Gastrocnemius medialis (tissue), 4 donors: Measurements from ENCODE around the gene MTM1. TPM values are rescaled to one million over a fixed set of nuclear protein-coding genes. Genes with fewer than 3 reads are reported as not detected.
A peak's percentile ranks its signal among the peaks of the same experiment; 100 is the strongest.

Source experiments
- ATAC-seq, 2 donors: fragments of 150-250 bp; one replicate each; pipeline ENCODE4 v1.9.1; 2016
- DNase-seq, 2 donors: peaks; one replicate each; pipeline ENCODE4 v3.0.0-alpha.2; 2019
- H3K27ac ChIP-seq, 4 donors: fragments of 200-600 bp; sonication (generic); 1 replicate in 1 of 4; 2 replicates in 3 of 4; pipeline ENCODE4 v1.5.1; 2016 to 2018; ENCODE audit warnings: mild to moderate bottlenecking in 2 of 4, moderate library complexity in 1 of 4
- H3K27me3 ChIP-seq, 3 donors: fragments of 200-600 bp; sonication (generic) in 2 of 3; 1 replicate in 1 of 3; 2 replicates in 2 of 3; pipeline versions ENCODE4 v1.5.1 to v1.6.0; 2016 to 2019; ENCODE audit warnings: mild to moderate bottlenecking in 1 of 3, moderate library complexity in 1 of 3
- H3K36me3 ChIP-seq, 2 donors: fragments of 200-600 bp; sonication (generic) in 1 of 2; one replicate each; pipeline ENCODE4 v1.5.1; 2017 to 2018
- H3K4me1 ChIP-seq, 2 donors: fragments of 200-600 bp; sonication (generic) in 1 of 2; one replicate each; pipeline ENCODE4 v1.5.1; 2016 to 2017; ENCODE audit warnings: mild to moderate bottlenecking in 2 of 2
- H3K4me3 ChIP-seq, 4 donors: fragments of 200-600 bp; sonication (generic) in 3 of 4; 1 replicate in 1 of 4; 2 replicates in 3 of 4; pipeline ENCODE4 v1.5.1; 2016 to 2019; ENCODE audit warnings: mild to moderate bottlenecking in 2 of 4
- H3K9me3 ChIP-seq, 3 donors: fragments of 200-600 bp; sonication (generic) in 2 of 3; 1 replicate in 1 of 3; 2 replicates in 2 of 3; pipeline ENCODE4 v1.5.1; 2016 to 2019
- POLR2A ChIP-seq, 2 donors: fragments of 450-650 bp; IDR thresholded peaks; one replicate each; pipeline ENCODE4 v1.6.1; 2017; ENCODE audit warnings: antibody characterized with exemption in 2 of 2, mild to moderate bottlenecking in 2 of 2, moderate library complexity in 2 of 2
- in situ Hi-C, 4 donors: fragments of 200-750 bp; cut with MboI; loops; one replicate each; pipeline versions ENCODE4 v1.15.0 to v1.8.0; 2017; ENCODE audit warnings: low sequenced_read_pairs in 4 of 4
- intact Hi-C: fragments of 100-400 bp; cut with DNase I; formaldehyde crosslinking; loops from one replicate; pipeline ENCODE4 v1.15.1; 2023; ENCODE audit warnings: low total_unique reads
- total RNA-seq, 4 donors: library from RNA; depleted of rRNA; stranded (reverse); fragments of >200 nt; gene quantifications; one replicate each; pipeline versions ENCODE4 v1.1.0 to v1.2.3, GENCODE V29; 2016
- TF ChIP-seq, protein P1 (sequence below), 5 experiments: fragments of 450-650 bp in 3 of 5; fragments of 200-600 bp in 2 of 5; sonication (generic) in 2 of 5; IDR thresholded peaks in 4 of 5; conservative IDR thresholded peaks in 1 of 5; 1 replicate in 4 of 5; 2 replicates in 1 of 5; pipeline ENCODE4 v1.5.1; 2016 to 2019; ENCODE audit warnings: antibody characterized with exemption in 5 of 5, mild to moderate bottlenecking in 3 of 5, moderate library complexity in 3 of 5

The MTM1 gene
- total RNA-seq, 4 donors from 2014 or later, result 6.3 to 18.1 (median 11.5) TPM

DNA sequence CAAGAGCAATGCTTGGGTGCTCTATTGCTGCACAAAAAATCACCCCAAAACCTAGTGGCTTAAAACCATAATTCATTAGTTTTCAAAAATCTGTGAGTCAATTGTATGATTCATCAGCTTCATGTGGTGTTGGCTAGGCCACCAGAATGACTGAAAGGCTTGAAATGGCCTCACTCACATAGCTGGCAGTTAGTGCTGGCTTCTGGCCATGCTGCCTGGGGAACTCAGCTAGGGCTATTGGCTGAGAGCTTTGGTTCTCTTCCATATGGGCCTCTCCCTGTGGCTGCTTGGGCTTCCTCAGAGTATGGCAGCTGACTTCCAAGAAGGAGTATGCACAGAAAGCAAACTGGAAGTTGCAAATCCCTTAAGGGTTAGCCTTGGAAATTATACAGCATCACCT lies 121.7 kb downstream of the MTM1 start:
- no peak for ATAC-seq

DNA sequence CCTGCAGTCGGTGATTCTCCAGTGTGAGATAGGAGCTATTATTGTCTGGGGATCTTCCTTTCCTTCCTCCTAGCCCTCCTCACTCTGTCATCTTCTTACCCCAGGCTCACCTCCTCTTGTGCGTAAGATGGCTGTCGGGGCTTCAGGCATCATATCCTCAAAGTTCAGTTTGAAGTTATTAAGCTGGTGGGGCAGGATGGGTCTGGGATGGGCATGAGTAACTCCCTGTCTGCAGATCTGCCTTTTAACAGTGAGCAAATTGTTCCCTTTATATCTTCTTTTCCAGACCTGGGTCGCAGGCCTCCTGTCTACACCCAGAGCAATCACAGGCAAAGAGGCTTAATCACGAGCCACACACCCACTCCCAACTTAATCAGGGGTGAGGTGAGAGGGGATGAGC lies 123.9 kb downstream of the MTM1 start:
- intact Hi-C loops (loop anchor here (5.0 to 10.0 kb wide), 2 partner anchors 205 to 327 kb away; partner anchors contain the start of genes CD99L2 and MAMLD1), in situ Hi-C loops (no loop called here)
- peak overlapping the region in 3 of 4 donors; percentile 81 to 83 (median 82) for H3K27ac ChIP-seq

More for the DNA sequence above, 121.7 kb downstream of the MTM1 start:
- Histone ChIP-seq H3K36me3 (no peaks in the 10 kb centered on the region), H3K4me3 (no peak overlapping the region), H3K9me3 (no peaks in the 10 kb centered on the region), H3K27me3 (no peaks in the 10 kb centered on the region), H3K27ac (no peak overlapping the region), H3K4me1 (peaks cover 4 to 7% of the 10 kb centered on the region in 2 donors)
- in situ Hi-C loops (no loop called here), intact Hi-C loops (loop anchor here (5.0 to 10.0 kb wide), 2 partner anchors 207 to 325 kb away; partner anchors contain the start of genes CD99L2 and MAMLD1)
- no peak for TF ChIP-seq POLR2A (IDR thresholded peaks at IDR 0.05)
- TF ChIP-seq, protein P1, sequence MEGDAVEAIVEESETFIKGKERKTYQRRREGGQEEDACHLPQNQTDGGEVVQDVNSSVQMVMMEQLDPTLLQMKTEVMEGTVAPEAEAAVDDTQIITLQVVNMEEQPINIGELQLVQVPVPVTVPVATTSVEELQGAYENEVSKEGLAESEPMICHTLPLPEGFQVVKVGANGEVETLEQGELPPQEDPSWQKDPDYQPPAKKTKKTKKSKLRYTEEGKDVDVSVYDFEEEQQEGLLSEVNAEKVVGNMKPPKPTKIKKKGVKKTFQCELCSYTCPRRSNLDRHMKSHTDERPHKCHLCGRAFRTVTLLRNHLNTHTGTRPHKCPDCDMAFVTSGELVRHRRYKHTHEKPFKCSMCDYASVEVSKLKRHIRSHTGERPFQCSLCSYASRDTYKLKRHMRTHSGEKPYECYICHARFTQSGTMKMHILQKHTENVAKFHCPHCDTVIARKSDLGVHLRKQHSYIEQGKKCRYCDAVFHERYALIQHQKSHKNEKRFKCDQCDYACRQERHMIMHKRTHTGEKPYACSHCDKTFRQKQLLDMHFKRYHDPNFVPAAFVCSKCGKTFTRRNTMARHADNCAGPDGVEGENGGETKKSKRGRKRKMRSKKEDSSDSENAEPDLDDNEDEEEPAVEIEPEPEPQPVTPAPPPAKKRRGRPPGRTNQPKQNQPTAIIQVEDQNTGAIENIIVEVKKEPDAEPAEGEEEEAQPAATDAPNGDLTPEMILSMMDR (IDR thresholded peaks at IDR 0.05 in 4 of 5, conservative IDR thresholded peaks at IDR 0.05 in 1 of 5), result no peak
- DNase-seq, result no peak

DNA sequence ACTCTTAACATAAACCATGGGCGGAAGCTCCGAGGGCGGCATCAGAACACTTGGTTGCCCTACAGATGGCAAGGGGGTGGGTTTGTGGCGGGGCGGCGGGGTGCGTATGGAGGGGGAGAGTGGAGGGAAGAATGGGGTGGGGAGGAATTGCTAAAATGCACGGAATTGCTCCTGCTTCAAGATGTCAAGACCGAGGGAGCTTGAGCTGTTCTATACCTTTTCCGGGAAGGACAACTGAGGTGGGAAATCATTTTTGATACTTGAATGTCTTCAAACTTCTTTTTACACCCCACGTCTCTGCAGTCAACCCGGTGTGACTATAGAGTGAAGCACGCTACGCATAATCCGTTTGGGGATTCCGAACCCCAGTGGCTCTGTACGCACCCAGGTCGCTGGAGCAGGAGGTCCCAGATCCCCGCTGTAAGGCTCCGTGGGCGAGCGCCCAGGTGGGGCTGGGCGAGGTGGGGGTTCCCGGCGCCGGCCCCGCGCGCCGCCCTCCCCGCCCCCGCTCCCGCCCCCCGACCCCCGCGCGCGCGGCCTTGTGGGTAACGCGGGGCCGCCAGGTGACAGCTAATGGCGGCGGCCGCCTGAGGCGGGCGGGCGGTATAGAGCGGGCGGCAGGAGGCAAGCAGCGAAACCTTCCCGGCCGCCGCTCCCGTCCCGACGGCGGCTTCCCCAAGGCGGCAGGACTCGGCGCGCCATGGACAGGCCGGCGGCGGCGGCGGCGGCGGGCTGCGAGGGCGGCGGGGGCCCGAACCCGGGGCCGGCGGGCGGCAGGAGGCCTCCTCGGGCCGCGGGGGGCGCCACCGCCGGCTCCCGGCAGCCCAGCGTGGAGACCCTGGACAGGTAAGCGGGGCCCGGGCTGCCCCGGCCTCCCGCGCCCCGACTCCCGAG lies 124.7 kb downstream of the MTM1 start, which contains the start of gene MTMR1:
Gene MTMR1 (plus strand): TSS at position 566 of the 894 bp plus-strand sequence. CDS start 135 bp downstream, at position 701.
- Histone ChIP-seq H3K9me3 (no peaks in the 10 kb centered on the region), H3K27me3 (no peaks in the 10 kb centered on the region), H3K27ac (peak within 1 kb of the TSS; percentile 82 to 87 (median 84)), H3K36me3 (no peaks in the 10 kb centered on the region), H3K4me1 (peaks cover 5 to 7% of the 10 kb centered on the region in 2 donors), H3K4me3 (peak within 1 kb of the TSS; percentile 60 to 68 (median 62))
- TF ChIP-seq, protein P1 (IDR thresholded peaks at IDR 0.05 in 4 of 5, conservative IDR thresholded peaks at IDR 0.05 in 1 of 5), result no peak
- peak; percentile 25 for TF ChIP-seq POLR2A (IDR thresholded peaks at IDR 0.05)
- DNase-seq (peak in 1 of 2 donors; percentile 16), ATAC-seq (peak; percentile 67 to 71)
- intact Hi-C loops (loop anchor here (5.0 to 10.0 kb wide), 2 partner anchors 204 to 328 kb away; partner anchors contain the start of genes CD99L2 and MAMLD1), in situ Hi-C loops (no loop called here)

More for the DNA sequence above, 123.9 kb downstream of the MTM1 start:
- peaks cover 5 to 7% of the 10 kb centered on the region in 2 donors for H3K4me1 ChIP-seq
- peak overlapping the region in 3 of 4 donors; percentile 53 to 68 (median 56) for H3K4me3 ChIP-seq
- no peaks in the 10 kb centered on the region for H3K27me3 ChIP-seq
- no peaks in the 10 kb centered on the region for H3K9me3 ChIP-seq
- no peaks in the 10 kb centered on the region for H3K36me3 ChIP-seq
- DNase-seq (no peak), ATAC-seq (no peak)
- TF ChIP-seq POLR2A (IDR thresholded peaks at IDR 0.05), result no peak
- TF ChIP-seq, protein P1 (IDR thresholded peaks at IDR 0.05 in 4 of 5, conservative IDR thresholded peaks at IDR 0.05 in 1 of 5), result no peak

DNA sequence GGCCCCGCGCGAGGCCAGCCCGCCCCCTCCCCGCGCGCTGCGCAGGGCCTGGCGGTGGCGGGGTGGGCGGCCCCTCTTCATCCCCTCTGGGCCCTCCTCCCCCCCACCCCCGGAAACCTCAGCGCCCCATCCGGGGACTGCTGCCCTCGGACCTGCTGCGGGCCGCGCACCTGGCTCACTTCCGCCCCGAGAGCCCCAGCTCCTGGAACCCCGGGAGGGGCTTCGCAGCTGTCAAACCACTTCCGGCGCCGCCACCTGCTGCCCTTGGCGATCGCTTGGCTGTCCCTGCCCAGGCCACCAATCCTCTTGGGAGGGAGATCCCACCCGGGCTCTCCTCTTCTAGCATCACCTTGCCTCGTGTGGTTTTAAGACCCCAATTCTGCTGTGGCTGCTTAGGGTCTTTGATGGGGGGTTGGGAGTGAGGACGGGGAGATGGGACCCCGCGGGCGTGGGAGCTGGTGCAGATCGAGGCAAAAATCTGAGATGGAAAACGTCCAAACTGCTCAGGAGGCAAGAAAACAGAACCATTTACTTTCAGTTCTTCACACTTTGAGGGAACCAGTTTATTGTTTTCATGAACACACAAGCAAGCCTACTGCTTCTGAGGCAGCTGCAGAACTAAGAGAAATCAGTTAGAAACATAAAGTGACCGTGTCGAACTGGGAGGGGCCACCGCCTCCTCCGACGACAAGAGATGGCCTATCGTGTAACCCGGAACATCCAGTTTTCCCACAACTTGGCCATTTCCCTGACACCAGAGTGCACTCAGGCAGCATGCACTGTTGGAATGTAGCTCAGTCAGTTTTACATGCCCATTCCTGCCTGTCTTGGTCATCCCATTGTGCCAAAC lies 125.5 kb downstream of the MTM1 start:
- DNase-seq (peak; percentile 10 to 61), ATAC-seq (peak; percentile 51 to 80)
- no peaks in the 10 kb centered on the region for H3K36me3 ChIP-seq
- intact Hi-C loops (loop anchor here (5.0 to 10.0 kb wide), 2 partner anchors 203 to 329 kb away; partner anchors contain the start of genes CD99L2 and MAMLD1), in situ Hi-C loops (no loop called here)
- no peaks in the 10 kb centered on the region for H3K9me3 ChIP-seq
- H3K27me3 ChIP-seq, result no peaks in the 10 kb centered on the region
- TF ChIP-seq POLR2A (IDR thresholded peaks at IDR 0.05), result no peak
- TF ChIP-seq, protein P1 (IDR thresholded peaks at IDR 0.05 in 4 of 5, conservative IDR thresholded peaks at IDR 0.05 in 1 of 5), result no peak
- peaks cover 5 to 7% of the 10 kb centered on the region in 2 donors for H3K4me1 ChIP-seq
- H3K4me3 ChIP-seq, result peak overlapping the region; percentile 60 to 68 (median 62)
- peak overlapping the region; percentile 82 to 87 (median 84) for H3K27ac ChIP-seq
